HG02970 (cell line): Measurements from ENCODE around the gene P3H1.
A peak's percentile ranks its signal among the peaks of the same experiment; 100 is the strongest.
"Not testable (repeated sequence)": the region's sequence is repeated elsewhere in the genome, so short reads cannot be mapped to it uniquely, and the experiment has no call there.

Source experiments
- ATAC-seq: cut with Tn5 transposase; IDR thresholded peaks from one replicate; pipeline ENCODE4 v1.9.1; 2021; ENCODE audit warnings: mild to moderate bottlenecking, moderate library complexity, moderate number of reproducible peaks; ENCODE audit not compliant: unreplicated experiment, low FRiP score

P3H1 gene

DNA sequence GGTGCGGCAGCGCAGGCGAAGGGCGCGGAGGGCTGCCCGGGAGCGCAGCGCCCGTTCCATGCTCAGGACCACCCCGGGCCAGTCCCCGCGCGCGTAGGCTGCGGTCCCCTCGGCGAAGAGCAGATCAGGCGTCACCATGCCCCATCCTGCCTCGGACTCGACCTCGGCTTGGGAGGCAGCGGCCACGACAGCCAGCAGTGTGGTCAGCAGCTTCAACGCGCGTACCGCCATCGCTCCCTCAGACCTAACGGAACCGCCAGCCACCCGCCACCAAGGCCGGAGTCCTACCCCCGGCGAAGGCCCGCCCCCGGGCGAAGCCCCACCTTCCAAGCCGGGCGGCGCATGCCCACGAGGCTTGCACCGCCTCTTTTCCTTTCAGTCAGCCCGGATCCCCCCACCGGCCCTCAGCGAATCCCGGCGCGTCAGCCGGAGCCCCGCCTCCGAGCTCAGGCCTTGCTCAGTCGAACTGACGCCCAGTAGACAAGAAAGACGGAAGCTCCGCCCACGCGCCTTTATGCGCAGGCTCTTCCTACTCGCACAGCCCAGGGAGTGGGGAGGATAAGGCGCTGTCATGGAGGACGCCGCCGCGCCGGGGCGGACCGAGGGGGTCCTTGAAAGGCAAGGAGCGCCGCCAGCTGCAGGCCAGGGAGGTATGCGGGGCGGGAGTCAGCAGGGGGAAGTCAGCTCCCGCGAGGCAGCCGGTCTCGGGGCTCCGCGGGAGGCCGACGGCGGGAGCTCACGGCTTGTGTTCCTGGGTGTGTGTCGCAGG is at the start of gene P3H1, which contains the start of gene C1orf50:
Gene P3H1, minus strand, starts transcription at position 288 of the 769 bp plus-strand sequence. Its CDS starts 57 bp downstream, at position 231.
Gene C1orf50, plus strand, starts transcription at position 509 of the 769 bp plus-strand sequence. Its CDS starts 63 bp downstream, at position 572.
- ATAC-seq, result peak; percentile 89

DNA sequence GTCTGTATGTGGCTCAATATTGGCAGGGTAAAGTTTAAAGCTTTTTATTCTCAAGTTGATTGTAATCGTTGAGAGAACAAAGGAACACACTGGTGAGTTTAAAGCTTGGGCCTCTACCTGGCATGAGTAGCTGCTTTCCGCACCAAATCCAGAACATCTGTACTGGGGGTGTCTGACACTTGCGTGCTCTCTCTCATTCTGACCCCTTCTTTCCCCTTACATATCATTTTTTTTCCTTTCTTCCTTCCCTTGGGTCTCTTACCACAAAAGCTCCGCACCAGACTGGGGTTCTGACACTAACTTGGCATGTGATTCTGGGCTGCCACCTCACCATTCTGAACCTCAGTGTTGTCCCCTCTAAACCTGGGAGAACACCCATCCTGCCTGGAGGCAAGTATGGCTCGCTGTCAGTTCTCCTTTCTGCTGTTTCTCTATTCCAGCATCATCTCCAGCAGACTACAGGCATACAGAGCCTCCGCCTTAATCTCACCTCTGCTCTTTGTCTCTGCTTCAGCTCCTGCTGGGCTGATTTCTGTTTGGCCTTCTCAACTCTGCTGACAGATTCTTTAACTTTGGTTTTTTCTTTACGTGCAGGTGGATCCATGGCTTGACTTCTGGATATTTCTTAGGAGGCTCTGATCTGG is 49.2 kb upstream of the P3H1 start:
- no peak for ATAC-seq

- ATAC-seq, result not testable (repeated sequence)
Observed at GRCh38 chr1:42814815-42815214, 48.0 kb upstream of the P3H1 start.

DNA sequence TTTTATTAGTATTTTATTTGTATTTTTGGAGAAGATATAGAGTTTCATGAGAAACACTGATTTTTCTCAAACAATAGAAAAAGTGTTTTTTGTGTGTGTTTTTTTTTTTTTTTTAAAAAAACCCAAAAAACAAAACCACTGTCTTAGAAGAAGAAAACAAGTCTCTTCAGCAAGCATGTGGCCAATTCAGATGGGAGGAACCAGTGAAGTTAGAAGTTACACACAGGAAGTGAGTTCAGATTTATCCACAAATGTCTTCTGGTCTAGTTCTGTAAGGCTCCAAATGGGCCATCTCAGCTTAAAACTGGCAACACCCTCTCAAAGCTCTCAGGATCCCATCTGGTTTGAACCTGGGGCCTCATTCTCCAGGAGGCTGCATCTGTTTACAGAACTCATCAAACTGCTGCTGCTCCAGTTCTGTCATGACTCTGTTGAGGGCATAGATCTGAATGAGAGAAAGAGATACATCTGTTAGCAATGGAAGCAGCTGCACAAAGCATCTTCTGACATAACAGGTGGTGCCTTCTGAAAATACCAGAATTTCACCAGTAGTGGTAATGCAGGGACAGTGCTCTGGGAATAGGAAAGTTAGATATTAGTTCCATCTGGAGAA is 40.3 kb upstream of the P3H1 start:
- ATAC-seq, result no peak

- ATAC-seq, result no peak
Observed at GRCh38 chr1:42806593-42806992, 39.8 kb upstream of the P3H1 start.

GRCh38 chr1:42806171-42806570 is 39.3 kb upstream of the P3H1 start:
- ATAC-seq, result no peak

GRCh38 chr1:42801832-42802473 is 35.1 kb upstream of the P3H1 start:
- ATAC-seq, result no peak

DNA sequence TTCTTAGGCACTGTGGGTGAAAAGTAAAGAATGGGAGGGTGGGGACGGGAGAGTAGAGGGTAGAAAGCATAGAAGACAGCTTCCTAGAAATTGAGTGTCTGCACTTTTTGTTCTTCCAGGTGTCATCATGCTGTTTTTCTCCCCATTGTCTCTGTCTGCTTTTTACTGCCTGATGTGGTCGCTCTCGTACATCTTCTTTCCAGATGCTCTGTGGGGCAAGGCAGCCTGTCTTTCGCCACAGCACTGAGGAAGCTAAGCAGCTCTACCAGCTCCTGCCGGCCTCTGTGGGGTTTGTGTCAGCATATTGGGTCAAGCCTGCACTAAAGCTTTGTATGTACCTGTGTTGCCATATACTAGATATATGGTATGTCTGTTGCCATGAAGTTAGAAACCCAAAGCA is 31.2 kb upstream of the P3H1 start:
- no peak for ATAC-seq

GRCh38 chr1:42797414-42797813 is 30.6 kb upstream of the P3H1 start:
- ATAC-seq, result no peak

DNA sequence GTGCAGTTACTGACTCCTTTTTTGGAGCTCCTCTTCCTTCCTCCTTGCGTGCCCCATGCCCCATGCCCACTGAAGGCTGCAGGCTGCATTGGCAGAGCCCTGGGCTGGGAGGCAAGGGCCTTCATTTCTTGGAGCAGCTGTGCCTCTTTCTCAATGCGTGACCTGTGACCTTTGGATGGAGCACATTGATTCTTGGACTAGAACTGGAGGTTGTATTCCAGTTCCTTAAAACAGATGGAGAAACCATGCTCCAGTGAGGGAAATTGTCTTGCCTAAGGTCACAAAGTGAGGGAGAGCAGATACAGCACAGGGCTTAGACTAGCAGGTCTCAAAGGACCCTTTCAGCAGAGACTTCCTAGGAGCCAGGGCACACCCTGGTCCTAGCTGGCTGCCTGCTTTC is 27.0 kb upstream of the P3H1 start:
- ATAC-seq, result no peak

GRCh38 chr1:42788021-42788420 is 21.2 kb upstream of the P3H1 start:
- ATAC-seq, result no peak

DNA sequence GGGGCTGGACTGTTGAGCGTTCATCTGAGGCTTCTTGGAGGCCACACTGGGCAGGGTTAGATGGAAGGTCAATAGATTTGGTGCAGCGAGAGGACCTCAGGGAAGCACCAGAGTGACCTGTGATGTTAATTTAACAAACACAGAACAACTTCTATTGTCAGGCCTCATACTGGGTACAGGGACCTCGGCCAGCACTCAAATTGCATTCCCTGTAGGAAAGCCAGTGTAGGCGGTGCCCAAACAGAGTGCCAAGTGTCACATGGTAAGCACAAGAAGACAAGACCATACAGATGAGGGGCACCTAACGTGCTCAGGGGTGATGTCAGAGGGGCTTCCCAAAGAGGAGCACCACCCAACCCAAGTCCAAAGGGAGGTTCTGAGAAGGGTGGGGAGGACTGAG is 19.3 kb upstream of the P3H1 start:
- no peak for ATAC-seq

GRCh38 chr1:42784946-42785693 is 18.3 kb upstream of the P3H1 start, which contains the start of gene TMEM269:
TMEM269 (plus strand) TSS chr1:42784991; CDS start chr1:42789894, 4,903 bp downstream.
- no peak for ATAC-seq

DNA sequence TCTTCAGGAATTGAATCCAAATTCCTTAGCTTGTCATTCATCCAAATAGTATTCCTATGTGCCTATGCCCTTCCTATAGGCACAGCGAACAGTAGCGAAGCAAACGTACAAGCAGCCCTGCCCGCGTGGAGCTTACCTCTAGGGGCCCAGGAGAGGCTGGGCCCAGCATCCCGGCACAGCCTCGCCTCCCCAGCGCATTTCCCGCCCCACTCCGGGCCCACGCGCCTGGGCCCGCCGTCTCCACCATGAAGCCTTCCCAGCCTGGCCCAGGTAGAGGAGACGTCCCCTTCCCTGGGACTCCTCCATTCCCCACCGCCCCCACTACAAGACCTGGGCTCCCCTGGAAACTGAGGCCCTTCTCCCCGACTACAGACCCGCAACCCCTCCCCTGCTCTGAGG is 17.7 kb upstream of the P3H1 start:
- ATAC-seq, result no peak

DNA sequence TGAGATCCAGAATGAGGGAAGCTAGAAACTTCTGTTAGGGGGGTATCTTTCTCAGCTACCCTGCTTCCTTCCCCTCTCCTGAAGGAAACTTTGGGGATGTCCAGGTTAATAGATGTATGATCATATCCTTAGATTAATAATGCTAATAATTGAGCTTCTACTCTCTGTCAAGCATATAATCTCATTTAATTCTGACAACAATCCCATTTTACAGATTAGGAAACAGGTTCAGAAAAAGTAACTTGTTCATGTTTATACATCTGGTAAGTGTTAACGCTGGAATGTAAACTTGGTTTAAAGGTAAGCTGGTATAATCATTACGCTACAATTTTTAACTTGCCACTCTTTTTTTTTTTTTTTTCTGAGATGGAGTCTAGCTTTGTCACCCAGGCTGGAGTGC is 16.3 kb upstream of the P3H1 start:
- no peak for ATAC-seq

DNA sequence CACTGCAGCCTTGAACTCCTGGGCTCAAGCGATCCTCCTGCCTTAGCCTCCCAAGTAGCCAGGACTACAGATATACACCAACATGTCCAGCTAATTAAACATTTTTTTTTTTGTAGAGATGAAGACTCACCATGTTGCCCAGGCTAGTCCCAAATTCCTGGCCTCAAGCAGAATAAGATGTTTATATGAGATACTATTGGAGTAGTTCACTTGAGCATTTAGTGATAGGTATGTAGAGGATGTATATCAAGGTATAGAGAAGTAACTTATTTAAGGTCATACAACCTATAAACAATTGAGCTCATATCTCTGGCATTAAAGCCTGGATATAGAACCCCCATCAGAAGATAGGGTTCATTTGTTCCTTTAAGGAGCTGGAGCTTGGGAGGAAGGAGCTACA is 13.3 kb upstream of the P3H1 start:
- ATAC-seq, result no peak

GRCh38 chr1:42779725-42780124 is 12.9 kb upstream of the P3H1 start:
- ATAC-seq, result no peak

- ATAC-seq, result no peak
Observed at GRCh38 chr1:42777852-42778251, 11.0 kb upstream of the P3H1 start.

DNA sequence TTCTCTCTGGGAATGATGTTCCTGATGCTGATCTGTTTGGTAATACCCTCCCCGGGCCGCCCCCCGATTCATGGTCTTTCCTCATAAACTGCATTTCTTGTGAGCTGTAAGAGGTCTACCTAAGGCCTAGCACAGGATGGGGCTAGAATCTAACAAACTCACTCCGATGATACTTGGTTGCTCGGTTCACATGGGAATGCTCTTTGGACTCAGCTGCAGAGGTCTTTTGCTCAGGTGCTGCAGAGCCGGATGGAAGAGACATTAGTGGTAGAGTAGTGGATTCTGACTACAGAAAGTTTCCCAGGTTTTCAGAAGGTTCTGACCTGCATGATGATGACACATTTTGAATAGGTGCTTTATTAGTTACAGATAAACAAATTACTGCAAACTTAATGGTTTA is 9.7 kb upstream of the P3H1 start:
- no peak for ATAC-seq

DNA sequence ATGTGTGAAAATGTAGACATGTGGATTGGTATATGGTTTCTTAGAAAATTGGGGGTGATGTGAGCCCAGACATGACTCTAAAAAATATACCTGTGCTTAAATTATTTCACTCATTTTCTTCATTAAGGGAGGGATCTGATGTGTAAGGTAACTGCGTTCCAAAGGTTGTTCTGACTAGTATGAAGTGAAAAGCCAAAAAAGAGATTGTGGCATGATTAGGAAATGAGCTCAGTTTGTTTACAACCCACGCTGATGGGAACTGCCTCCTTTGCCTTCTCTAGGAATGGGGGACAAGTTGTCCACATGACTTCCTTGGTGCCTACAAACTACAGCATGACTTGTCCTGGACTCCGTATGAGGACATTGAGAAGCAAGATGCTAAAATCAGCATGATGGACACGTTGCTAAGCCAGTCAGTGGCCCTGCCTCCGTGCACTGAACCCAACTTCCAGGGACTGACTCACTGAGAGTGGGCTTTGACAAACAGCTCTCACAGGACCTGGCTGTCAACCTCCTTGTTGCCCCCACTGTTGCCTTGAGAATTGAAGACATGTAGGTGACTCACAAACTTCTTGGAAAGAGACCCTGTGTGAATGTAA is 8.2 kb upstream of the P3H1 start:
- no peak for ATAC-seq
